HepG2 (cell line): ENCODE measurements around the gene ZDHHC7. TPM values are rescaled to one million over a fixed set of nuclear protein-coding genes. Genes with fewer than 3 reads are reported as not detected.
A peak's percentile ranks its signal among the peaks of the same experiment; 100 is the strongest.

ENCODE experiments used
- IKZF4 ChIP-seq: sonication (generic); formaldehyde crosslinking; IDR thresholded peaks from 2 replicates; pipeline ENCODE4 v1.5.1; 2020; ENCODE audit warnings: borderline replicate concordance, mild to moderate bottlenecking, low read depth, missing genetic modification reagents; ENCODE audit errors: not compliant biosample characterization
- KDM6A ChIP-seq: IDR thresholded peaks from 2 replicates; pipeline ENCODE4 v1.6.1; 2016; ENCODE audit warnings: low read depth
- KLF6 ChIP-seq: IDR thresholded peaks from 2 replicates; pipeline ENCODE4 v1.8.0; 2016; ENCODE audit warnings: missing biosample characterization, missing genetic modification reagents
- MEIS2 ChIP-seq: sonication (generic); formaldehyde crosslinking; IDR thresholded peaks from 2 replicates; pipeline ENCODE4 v1.9.0; 2021; ENCODE audit warnings: mild to moderate bottlenecking, missing genetic modification reagents
- MZF1 ChIP-seq: sonication (generic); formaldehyde crosslinking; IDR thresholded peaks from 2 replicates; pipeline ENCODE4 v1.8.1; 2023; ENCODE audit warnings: mild to moderate bottlenecking, missing genetic modification reagents, borderline replicate concordance
- NAIF1 ChIP-seq: sonication (generic); formaldehyde crosslinking; IDR thresholded peaks from 2 replicates; pipeline ENCODE4 v1.5.0; 2020; ENCODE audit warnings: mild to moderate bottlenecking, missing genetic modification reagents, borderline replicate concordance
- RAD21 ChIP-seq: fragments of 450-650 bp; formaldehyde crosslinking; IDR thresholded peaks from 2 replicates; pipeline ENCODE4 v1.5.0; 2020; ENCODE audit warnings: mild to moderate bottlenecking
- SMARCE1 ChIP-seq: fragments of 450-650 bp; IDR thresholded peaks from 2 replicates; pipeline ENCODE4 v1.6.1; 2017; ENCODE audit warnings: borderline replicate concordance
- SNAI1 ChIP-seq: sonication (generic); formaldehyde crosslinking; IDR thresholded peaks from 2 replicates; pipeline ENCODE4 v1.5.0; 2020; ENCODE audit warnings: mild to moderate bottlenecking, missing genetic modification reagents, borderline replicate concordance
- SOX13 ChIP-seq, 3 experiments: fragments of 450-650 bp in 1 of 3; sonication (generic) in 1 of 3; formaldehyde crosslinking in 1 of 3; IDR thresholded peaks in 2 of 3; conservative IDR thresholded peaks in 1 of 3; 2 replicates each; pipeline versions ENCODE4 v1.5.0 to v1.6.1; 2016 to 2020; ENCODE audit warnings: antibody characterized with exemption in 1 of 3, mild to moderate bottlenecking in 1 of 3, missing compliant biosample characterization in 1 of 3, missing genetic modification reagents in 1 of 3, moderate library complexity in 1 of 3
- ZFP62 ChIP-seq: sonication (generic); formaldehyde crosslinking; IDR thresholded peaks from 2 replicates; pipeline ENCODE4 v1.4.0; 2020; ENCODE audit warnings: missing genetic modification reagents
- ZNF879 ChIP-seq: sonication (generic); formaldehyde crosslinking; IDR thresholded peaks from 2 replicates; pipeline ENCODE4 v1.8.1; 2023; ENCODE audit warnings: missing genetic modification reagents
- polyA plus RNA-seq, 8 experiments: library from polyadenylated mRNA; depleted of rRNA in 3 of 8; stranded (reverse) in 7 of 8; unstranded in 1 of 8; fragments of >200 nt; fragmentation: Illumina TruSeq in 4 of 8; extraction: Trizol in 4 of 8; gene quantifications; 2 replicates each; pipeline versions ENCODE4 v1.2.1 to v1.2.3, GENCODE V29; 2011 to 2016; ENCODE audit warnings: low read depth in 4 of 8, missing spikeins in 1 of 8, mixed read lengths in 1 of 8; ENCODE audit not compliant: insufficient read depth in 1 of 8
- total RNA-seq, 5 experiments: library from RNA; depleted of rRNA; stranded (reverse); fragments of >200 nt; fragmentation: Illumina TruSeq; extraction: Trizol; gene quantifications; 2 replicates each; pipeline ENCODE4 v1.2.3, GENCODE V29; 2016; ENCODE audit warnings: low read depth in 1 of 5
- TF ChIP-seq, protein P1 (sequence below): sonication (generic); formaldehyde crosslinking; conservative IDR thresholded peaks from 2 replicates; pipeline ENCODE4 v1.8.0; 2022; ENCODE audit warnings: low read depth, missing genetic modification reagents
- TF ChIP-seq, protein P2 (sequence below): sonication (generic); formaldehyde crosslinking; IDR thresholded peaks from 2 replicates; pipeline ENCODE4 v1.5.0; 2020; ENCODE audit warnings: mild to moderate bottlenecking, missing genetic modification reagents
- TF ChIP-seq, protein P3 (sequence below): sonication (generic); formaldehyde crosslinking; IDR thresholded peaks from 2 replicates; pipeline ENCODE4 v1.5.0; 2020; ENCODE audit warnings: missing genetic modification reagents
- TF ChIP-seq, protein P4 (sequence below): sonication (generic); formaldehyde crosslinking; IDR thresholded peaks from 2 replicates; pipeline ENCODE4 v1.4.0; 2020; ENCODE audit warnings: missing genetic modification reagents, borderline replicate concordance
- TF ChIP-seq, protein P5 (sequence below): sonication (generic); formaldehyde crosslinking; IDR thresholded peaks from 2 replicates; pipeline ENCODE4 v1.5.0; 2020; ENCODE audit warnings: missing genetic modification reagents, mild to moderate bottlenecking, borderline replicate concordance
- TF ChIP-seq, protein P6 (sequence below): sonication (generic); formaldehyde crosslinking; IDR thresholded peaks from 2 replicates; pipeline ENCODE4 v1.4.0; 2020; ENCODE audit warnings: mild to moderate bottlenecking, missing genetic modification reagents

Gene ZDHHC7
- total and polyA plus RNA-seq, 2 of the 13 experiments (the other 11 are each of a cell fraction or from before 2014, with no cell fraction given) = 46.8 to 67.6 TPM

DNA sequence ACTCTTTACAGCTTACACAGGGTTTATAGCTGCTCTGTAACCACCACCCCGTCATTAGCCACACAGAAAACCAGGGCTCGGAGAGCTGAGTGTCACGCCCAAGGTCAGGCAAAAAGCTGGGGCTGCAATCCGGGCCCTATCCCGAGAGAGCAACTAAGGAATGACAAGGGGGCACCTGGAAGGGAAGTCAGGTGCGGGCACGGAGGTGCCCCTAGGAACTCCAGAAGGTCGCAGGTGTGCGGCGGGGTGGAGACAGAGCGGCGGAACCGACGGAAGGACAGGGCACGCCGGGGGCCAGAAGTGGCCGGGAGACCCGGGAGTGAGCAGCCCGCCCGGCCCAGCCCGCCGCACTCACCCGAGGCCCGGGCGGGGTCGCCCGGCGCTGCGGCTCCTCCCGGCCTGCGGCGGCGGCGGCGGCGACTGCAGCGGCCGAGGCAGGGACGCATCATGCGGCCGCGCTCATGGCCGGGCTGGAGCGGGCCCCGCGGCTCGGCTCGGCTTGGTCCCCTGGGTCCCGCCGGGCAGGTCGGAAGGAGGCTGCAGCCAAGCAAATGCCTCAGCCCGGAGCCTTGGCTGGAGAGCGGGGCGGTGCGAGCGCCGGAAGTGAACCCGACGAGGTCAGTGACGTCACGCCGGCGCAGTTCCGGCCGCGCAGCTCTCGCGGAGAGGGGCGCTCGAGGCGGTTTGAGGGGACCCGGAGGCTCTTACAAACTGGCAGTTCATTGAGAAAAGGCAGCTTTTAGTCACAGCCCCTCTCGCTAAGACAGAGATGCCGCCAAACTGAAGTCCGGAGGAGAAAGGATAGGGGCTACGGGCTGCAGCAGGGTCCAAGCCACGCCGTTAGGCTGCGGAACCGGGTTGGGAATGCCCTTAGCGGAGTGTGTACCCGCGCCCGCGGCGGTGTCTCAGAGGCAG lies at the start of gene ZDHHC7 (continued):
- TF ChIP-seq, protein P1, sequence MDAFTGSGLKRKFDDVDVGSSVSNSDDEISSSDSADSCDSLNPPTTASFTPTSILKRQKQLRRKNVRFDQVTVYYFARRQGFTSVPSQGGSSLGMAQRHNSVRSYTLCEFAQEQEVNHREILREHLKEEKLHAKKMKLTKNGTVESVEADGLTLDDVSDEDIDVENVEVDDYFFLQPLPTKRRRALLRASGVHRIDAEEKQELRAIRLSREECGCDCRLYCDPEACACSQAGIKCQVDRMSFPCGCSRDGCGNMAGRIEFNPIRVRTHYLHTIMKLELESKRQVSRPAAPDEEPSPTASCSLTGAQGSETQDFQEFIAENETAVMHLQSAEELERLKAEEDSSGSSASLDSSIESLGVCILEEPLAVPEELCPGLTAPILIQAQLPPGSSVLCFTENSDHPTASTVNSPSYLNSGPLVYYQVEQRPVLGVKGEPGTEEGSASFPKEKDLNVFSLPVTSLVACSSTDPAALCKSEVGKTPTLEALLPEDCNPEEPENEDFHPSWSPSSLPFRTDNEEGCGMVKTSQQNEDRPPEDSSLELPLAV = no peak
- TF ChIP-seq SMARCE1 = no peak
- no peak for TF ChIP-seq KDM6A
- no peak; the same call in 1 of the 2 replicates for TF ChIP-seq NAIF1 (CRISPR knock-in tag)
- TF ChIP-seq, protein P2, sequence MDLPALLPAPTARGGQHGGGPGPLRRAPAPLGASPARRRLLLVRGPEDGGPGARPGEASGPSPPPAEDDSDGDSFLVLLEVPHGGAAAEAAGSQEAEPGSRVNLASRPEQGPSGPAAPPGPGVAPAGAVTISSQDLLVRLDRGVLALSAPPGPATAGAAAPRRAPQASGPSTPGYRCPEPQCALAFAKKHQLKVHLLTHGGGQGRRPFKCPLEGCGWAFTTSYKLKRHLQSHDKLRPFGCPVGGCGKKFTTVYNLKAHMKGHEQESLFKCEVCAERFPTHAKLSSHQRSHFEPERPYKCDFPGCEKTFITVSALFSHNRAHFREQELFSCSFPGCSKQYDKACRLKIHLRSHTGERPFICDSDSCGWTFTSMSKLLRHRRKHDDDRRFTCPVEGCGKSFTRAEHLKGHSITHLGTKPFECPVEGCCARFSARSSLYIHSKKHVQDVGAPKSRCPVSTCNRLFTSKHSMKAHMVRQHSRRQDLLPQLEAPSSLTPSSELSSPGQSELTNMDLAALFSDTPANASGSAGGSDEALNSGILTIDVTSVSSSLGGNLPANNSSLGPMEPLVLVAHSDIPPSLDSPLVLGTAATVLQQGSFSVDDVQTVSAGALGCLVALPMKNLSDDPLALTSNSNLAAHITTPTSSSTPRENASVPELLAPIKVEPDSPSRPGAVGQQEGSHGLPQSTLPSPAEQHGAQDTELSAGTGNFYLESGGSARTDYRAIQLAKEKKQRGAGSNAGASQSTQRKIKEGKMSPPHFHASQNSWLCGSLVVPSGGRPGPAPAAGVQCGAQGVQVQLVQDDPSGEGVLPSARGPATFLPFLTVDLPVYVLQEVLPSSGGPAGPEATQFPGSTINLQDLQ (CRISPR knock-in tag) = 0 out of 2 replicates have a peak, but pooled peaks have one; percentile 61
- TF ChIP-seq, protein P3, sequence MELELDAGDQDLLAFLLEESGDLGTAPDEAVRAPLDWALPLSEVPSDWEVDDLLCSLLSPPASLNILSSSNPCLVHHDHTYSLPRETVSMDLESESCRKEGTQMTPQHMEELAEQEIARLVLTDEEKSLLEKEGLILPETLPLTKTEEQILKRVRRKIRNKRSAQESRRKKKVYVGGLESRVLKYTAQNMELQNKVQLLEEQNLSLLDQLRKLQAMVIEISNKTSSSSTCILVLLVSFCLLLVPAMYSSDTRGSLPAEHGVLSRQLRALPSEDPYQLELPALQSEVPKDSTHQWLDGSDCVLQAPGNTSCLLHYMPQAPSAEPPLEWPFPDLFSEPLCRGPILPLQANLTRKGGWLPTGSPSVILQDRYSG (CRISPR knock-in tag) = peak; percentile 20; the same call in 1 of the 2 replicates
- TF ChIP-seq MZF1 (CRISPR knock-in tag) = no peak
- TF ChIP-seq IKZF4 = no peak
- TF ChIP-seq, protein P4, sequence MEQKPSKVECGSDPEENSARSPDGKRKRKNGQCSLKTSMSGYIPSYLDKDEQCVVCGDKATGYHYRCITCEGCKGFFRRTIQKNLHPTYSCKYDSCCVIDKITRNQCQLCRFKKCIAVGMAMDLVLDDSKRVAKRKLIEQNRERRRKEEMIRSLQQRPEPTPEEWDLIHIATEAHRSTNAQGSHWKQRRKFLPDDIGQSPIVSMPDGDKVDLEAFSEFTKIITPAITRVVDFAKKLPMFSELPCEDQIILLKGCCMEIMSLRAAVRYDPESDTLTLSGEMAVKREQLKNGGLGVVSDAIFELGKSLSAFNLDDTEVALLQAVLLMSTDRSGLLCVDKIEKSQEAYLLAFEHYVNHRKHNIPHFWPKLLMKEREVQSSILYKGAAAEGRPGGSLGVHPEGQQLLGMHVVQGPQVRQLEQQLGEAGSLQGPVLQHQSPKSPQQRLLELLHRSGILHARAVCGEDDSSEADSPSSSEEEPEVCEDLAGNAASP (CRISPR knock-in tag) = no peak; the same call in none of the 2 replicates
- peak; percentile 66 for TF ChIP-seq RAD21 (CRISPR knock-in tag)
- peak; percentile 46; the same call in 1 of the 2 replicates for TF ChIP-seq ZFP62 (CRISPR knock-in tag)
- TF ChIP-seq SOX13 (IDR thresholded peaks at IDR 0.05) = peak; percentile 34; the same call in 1 of the 2 replicates
- peak in 1 of 2 experiments; percentile 41; a peak in 1 of 4 replicates for TF ChIP-seq SOX13 (CRISPR knock-in tag; conservative IDR thresholded peaks at IDR 0.05 in 1 of 2, IDR thresholded peaks at IDR 0.05 in 1 of 2)
- peak; percentile 82 for TF ChIP-seq MEIS2
- peak; percentile 83; the same call in 1 of the 2 replicates for TF ChIP-seq SNAI1 (CRISPR knock-in tag)
- TF ChIP-seq KLF6 (CRISPR knock-in tag) = peak; percentile 75
- TF ChIP-seq, protein P5, sequence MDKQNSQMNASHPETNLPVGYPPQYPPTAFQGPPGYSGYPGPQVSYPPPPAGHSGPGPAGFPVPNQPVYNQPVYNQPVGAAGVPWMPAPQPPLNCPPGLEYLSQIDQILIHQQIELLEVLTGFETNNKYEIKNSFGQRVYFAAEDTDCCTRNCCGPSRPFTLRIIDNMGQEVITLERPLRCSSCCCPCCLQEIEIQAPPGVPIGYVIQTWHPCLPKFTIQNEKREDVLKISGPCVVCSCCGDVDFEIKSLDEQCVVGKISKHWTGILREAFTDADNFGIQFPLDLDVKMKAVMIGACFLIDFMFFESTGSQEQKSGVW (CRISPR knock-in tag) = peak; percentile 35; the same call in 1 of the 2 replicates
- TF ChIP-seq, protein P6, sequence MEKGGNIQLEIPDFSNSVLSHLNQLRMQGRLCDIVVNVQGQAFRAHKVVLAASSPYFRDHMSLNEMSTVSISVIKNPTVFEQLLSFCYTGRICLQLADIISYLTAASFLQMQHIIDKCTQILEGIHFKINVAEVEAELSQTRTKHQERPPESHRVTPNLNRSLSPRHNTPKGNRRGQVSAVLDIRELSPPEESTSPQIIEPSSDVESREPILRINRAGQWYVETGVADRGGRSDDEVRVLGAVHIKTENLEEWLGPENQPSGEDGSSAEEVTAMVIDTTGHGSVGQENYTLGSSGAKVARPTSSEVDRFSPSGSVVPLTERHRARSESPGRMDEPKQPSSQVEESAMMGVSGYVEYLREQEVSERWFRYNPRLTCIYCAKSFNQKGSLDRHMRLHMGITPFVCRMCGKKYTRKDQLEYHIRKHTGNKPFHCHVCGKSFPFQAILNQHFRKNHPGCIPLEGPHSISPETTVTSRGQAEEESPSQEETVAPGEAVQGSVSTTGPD = no peak
- no peak for TF ChIP-seq ZNF879 (CRISPR knock-in tag)
